HG02571 (cell line): ENCODE measurements around the gene CEMIP.

Experiments
- ATAC-seq: cut with Tn5 transposase; IDR thresholded peaks from one replicate; pipeline ENCODE4 v1.9.1; 2021; ENCODE audit warnings: mild to moderate bottlenecking, moderate library complexity; ENCODE audit not compliant: unreplicated experiment

The CEMIP gene, protein sequence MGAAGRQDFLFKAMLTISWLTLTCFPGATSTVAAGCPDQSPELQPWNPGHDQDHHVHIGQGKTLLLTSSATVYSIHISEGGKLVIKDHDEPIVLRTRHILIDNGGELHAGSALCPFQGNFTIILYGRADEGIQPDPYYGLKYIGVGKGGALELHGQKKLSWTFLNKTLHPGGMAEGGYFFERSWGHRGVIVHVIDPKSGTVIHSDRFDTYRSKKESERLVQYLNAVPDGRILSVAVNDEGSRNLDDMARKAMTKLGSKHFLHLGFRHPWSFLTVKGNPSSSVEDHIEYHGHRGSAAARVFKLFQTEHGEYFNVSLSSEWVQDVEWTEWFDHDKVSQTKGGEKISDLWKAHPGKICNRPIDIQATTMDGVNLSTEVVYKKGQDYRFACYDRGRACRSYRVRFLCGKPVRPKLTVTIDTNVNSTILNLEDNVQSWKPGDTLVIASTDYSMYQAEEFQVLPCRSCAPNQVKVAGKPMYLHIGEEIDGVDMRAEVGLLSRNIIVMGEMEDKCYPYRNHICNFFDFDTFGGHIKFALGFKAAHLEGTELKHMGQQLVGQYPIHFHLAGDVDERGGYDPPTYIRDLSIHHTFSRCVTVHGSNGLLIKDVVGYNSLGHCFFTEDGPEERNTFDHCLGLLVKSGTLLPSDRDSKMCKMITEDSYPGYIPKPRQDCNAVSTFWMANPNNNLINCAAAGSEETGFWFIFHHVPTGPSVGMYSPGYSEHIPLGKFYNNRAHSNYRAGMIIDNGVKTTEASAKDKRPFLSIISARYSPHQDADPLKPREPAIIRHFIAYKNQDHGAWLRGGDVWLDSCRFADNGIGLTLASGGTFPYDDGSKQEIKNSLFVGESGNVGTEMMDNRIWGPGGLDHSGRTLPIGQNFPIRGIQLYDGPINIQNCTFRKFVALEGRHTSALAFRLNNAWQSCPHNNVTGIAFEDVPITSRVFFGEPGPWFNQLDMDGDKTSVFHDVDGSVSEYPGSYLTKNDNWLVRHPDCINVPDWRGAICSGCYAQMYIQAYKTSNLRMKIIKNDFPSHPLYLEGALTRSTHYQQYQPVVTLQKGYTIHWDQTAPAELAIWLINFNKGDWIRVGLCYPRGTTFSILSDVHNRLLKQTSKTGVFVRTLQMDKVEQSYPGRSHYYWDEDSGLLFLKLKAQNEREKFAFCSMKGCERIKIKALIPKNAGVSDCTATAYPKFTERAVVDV (N-terminal part only)

DNA sequence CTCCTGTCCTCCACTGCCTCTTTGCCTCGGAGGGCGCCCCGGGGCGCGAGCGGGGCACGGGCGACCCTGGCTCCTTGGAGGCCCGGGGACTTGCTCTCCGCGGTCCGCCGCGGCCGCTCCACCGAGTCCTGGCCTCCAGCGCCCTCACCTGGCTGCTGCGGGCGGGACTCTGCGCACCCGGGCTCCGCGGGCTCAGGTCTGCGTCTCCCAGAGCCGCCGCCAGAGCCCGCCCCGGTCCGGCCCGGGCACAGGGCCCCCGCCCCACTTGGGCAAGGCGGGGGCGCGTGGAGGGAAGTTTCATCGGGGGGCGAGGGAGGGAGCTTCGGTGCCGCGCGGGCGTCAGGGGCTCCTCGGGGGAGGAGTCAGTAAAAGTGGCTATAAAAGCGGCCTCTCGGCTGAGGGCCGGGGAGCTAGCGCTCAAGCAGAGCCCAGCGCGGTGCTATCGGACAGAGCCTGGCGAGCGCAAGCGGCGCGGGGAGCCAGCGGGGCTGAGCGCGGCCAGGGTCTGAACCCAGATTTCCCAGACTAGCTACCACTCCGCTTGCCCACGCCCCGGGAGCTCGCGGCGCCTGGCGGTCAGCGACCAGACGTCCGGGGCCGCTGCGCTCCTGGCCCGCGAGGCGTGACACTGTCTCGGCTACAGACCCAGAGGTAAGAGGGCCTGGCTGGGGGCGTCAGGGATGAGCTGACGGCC is at the start of gene CEMIP:
Gene CEMIP (plus strand): TSS at position 407 of the 694 bp plus-strand sequence. CDS start 94,510 bp downstream, outside the sequence.
- no peak for ATAC-seq

DNA sequence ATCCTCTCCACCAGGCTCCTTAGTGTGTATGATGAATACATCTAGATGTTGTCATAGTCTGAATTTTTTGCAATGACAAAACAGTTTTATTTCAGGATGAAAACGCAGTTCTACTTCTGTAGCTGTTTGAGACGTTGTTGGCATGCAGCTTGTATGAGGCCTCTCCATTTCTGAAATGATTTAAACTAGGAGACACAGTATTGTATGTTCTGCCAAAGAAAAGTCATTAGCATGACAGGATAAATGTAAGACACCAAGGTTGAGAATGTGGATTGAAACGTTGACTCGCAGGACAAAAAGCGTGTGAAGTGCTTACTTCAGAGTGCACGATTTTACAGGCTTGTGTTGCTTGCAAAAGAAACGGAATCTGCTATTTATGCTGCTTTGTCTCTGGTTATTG is 48.8 kb upstream of the CEMIP start:
- ATAC-seq: no peak

DNA sequence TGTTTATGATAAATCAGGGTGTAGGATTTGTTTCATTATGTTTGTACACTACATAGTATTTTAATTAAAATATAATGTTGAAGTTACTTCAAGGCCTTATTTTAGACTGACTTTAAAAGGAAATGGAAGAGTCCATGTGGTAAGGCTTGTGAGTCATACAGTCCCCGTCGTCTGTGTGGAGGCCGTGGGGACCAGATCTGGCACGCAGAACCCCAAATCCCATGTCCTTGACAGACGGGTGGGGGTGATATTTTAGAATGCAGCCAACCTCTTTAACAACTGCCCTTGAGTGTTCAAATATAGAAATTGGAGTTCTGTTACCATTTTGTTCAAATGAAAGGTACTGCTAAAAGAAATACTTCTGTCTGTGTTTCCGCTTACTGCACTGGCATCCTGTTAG is 48.2 kb upstream of the CEMIP start:
- no peak for ATAC-seq

DNA sequence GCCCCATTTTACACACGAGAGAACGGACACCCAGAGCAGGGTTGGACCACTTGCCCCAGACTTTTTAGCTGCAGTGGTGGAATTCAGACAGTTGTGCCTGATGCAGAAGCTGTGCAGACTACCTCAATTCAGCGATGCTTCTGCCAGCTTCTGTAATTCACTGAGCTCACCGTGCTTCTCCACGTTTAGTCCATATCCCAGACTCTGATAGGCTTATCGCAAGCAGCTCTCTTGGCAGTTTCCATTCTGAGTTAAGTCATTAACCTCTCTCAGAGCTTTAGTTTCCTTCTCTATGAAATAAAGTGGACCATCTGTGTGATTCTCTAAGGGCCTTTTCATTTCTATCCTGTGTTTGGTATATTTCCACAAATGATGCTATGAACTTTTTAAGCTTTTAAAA is 47.0 kb upstream of the CEMIP start:
- ATAC-seq: no peak

DNA sequence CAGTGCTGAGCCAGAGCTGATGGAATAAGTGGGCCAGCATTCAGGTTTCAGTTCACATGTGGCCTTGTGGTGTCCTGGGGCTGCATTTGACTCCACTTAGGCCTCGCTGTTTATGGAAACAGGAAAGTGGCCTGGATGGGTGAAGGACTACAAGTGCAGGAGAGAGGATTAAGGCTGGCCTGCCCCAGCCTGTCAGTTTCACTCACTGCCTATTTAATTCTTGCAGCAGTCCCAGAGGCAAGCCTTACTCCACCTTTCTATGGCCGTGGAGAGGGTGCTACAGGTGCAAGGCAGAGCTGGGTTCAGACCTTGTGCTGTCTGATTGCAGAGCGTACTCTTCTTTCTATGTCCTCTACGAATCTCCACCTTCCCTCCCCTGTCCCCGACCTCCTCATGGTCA is 46.4 kb upstream of the CEMIP start:
- ATAC-seq: no peak

DNA sequence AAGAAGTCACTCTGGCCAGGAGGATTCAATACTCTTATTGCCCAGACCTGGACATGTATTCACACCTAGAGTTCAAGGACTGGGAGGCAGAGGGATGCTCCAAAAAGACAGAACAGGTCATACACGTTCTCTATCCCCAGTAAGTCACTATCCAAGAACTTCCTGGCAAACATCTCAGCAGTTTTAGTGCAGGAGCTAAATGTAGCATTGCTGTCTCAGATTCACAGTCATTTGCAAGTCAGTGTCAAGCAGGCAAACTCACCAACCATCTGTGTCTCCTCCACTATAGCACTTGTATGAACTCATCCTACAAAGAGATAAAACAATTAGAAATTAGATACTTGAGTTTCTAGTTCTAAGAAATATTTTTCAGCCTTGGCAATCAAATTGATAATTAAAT is 45.7 kb upstream of the CEMIP start:
- ATAC-seq: no peak

DNA sequence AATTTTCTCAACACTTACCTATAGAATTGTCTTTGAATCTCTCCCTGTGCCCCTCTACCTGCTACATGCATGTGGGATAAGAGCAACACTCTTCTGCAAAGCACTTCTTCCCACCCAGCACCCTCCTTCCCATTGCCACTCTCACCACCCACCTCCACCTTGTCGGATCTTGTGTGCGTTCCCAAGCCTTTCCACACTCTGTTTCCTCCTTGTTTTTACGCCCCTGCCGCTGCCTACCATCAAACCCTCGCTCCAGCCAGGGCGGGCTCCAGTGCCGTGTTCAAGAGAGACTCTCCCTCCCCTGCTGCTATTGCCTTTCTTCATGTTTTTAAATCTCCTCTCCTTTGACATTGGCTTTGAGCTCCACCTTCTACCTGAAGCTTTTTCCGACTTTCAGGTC is 43.8 kb upstream of the CEMIP start:
- no peak for ATAC-seq

DNA sequence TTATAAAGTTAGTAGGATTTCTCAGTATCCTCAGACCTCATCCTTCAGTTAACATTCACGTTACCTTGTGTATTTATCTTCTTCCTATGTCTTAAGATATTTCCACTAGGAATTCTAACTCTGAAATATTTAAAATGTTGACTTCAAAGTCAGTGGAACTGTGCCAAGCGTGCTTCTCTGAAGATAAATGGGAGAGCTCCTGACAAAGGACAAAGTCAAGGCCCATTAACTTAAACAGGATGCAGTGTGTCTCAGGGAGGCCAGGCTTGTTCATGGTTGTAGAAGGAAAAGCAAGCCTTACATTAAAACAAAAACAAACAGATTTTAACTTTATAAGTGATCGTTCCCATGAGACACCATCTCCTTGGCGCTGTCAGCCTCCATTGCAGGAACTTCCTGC is 42.6 kb upstream of the CEMIP start:
- ATAC-seq: no peak

DNA sequence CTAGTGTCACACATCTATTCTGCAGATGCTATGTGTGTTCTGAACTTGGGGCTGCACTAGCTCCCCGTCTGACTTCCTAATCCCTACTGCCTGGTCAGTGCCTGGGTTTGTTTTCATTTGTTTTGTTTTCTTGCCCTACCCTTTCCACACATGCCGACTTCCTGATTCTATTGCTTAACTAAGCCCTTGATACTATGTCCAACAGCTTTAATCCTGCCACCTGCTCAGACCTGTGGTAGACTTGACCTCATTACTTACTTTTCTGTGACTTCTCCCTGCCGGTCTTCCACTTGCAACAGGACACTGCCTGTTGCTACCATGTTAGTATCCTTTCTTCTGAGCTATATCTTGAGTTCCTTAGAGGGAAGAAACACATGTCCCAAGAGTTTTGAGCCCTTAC is 39.3 kb upstream of the CEMIP start:
- ATAC-seq: no peak

DNA sequence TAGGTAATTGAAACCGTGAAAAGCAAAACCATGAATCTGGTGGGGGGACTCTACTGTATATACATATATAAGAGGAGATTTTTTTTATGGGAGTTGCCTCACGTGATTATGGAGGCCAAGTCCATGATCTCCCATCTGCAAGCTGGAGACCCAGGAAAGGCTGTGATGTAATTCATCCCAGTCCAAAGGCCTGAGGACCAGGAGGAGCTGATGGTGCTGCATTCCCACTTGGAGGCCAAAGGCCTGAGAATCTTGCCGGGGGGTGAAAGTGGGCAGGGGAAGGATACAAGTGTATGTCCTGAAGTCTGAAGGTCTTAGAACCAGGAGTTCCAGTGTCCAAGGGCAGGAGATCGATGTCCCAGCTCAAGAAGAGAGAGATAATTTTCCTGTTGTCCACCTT is 37.1 kb upstream of the CEMIP start:
- ATAC-seq: no peak

DNA sequence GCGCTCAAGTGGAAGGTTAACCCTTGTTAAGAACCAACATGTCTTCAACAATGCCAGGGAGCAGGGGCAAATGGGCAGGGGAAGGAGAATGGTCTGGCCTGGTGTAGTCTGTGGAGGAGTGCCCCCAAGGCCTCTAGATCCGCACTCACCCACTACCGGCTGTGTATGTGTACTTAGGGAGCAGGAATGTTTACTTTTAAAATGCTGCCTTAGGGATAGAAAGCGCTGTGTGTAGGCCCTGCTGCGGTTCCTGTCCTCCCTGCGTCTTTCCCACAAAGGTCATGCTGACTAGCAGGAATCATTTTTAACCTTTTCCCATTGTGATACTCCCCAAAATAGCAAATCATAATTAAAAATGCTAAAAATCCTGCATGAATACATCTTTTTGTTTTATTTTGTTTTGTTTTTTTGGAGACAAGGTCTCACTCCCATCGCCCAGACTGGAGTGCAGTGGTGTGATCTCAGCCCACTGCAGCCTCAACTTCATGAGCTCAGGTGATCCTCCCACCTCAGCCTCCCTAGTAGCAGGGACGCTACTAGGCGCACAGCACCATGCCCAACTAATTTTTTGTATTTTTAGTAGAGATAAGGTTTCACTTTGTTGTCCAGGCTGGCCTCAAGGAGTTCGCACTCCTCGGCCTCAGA is 35.9 kb upstream of the CEMIP start:
- ATAC-seq: no peak

DNA sequence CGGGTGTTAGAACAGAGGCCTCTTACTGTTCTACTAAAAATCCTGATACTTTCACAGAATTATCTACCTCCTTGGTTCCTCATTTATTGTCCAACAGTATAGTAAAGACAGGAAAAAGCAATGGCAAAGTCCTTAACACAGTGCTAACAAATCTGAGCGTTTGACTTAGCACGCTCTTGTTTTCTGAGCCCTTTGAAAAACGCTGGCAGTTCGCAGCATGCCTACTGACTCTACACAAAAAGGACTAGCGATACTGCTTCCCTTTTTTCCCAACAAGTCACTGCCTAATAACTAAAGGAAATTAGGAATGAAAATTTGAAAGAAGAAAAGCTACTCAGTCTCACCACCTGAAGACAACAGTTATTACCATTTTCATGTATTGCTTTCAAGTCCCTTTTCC is 34.8 kb upstream of the CEMIP start:
- ATAC-seq: no peak

DNA sequence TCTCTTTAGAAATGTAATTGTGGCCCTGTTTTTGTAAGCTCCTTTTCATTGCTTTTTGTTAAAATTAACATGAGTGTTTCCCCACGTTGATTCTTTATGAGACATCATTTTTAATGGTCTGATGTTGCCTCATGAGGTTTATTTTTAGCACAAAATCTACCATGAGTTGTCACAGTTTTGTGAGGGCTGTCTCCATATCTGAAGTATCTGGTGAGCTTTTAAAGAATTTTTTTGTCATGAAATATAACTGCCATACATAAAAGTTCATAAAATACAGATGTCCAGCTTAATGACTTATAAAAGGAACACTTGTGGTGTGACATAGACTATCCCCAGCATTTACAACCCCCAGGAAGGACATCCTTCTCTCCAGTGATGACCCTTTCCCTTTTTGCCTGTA is 34.3 kb upstream of the CEMIP start:
- ATAC-seq: no peak

DNA sequence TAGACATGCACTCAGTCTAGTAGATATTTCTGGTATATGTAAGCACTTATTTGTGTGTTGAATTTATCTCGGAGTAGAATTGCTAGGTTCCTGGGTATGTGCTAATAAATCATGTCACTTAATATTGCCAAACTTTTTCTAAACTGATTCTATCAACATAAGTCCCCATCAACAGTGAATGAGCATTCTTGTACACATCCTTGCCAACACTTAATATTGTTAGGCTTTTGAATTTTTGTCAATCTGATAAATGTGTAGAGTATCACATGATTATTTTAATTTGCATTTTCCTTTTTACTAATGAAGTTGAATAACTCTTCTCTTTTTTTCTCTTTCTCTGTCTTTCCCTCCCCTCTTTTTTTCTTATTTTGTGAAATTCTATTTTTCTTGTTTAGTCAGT is 33.3 kb upstream of the CEMIP start:
- no peak for ATAC-seq

DNA sequence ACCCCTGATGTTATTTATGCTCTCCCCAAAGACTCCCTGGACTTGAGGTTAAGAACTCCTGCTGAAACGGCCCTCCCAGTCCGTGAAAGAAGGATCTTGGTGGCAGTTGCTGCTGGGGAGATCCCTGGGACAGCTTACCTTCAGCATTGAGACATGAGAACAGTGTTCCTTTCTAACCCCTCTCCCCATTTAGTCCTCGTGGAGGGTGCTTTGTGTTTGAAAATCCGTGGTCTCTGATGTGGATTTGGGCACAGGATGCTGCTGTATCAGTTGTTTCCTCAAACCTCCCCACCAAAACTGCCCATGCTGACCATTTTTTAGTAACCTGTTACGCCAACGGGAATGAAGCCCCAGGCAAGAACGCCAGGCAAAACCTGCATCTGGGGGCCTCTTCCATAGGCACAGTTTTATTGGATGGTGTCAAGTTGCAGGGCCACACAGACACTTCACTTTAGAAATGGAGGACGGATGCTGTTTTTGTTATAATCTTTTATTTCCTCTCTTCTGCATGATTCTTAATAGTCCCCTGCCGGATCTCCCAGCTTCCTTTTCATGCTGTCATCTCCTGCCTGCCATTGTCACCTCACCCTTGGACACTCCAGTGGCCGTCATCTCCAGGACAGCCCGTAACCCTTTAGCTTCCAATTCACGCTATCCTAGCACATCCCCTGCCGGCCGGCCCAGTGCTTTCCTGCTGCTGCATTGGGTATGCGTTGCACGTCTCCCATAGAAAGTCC is 31.7 kb upstream of the CEMIP start:
- ATAC-seq: no peak

DNA sequence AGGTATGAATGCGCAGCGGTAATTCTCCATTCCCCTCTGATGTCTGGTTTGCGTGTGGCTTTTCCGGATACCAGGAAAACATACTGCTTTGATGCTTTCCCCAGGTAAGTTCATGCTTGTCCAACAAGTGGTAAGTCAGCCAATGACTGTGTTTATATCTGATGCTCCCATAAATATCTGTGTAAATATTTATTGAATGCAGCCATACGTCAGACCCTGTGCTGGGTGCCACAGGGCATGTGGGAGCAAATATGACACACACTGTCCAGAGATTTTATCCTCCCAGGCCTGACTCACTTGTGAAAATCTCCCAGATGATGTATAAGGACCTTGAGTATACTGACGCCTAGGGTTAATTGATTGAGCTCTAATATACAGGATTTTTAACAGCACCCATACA is 29.6 kb upstream of the CEMIP start:
- no peak for ATAC-seq

DNA sequence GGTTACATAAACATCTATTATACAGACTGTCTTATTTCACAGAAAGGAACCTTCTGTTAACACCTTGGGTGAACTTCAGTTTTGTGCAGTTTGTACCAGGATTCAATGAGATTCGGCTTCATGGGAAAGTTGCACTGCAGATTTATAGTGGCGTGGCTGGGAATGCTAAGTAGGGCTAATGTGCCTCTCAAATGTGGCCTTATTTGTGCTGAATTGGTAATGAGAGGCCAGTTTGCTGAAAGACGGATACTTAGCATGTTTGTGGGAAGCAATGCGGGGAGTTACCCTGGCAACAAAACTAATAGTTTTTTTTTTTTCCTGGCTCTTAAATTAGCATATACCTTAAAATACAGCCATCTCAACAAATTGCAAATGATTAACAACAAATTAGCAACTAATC is 28.6 kb upstream of the CEMIP start:
- no peak for ATAC-seq

DNA sequence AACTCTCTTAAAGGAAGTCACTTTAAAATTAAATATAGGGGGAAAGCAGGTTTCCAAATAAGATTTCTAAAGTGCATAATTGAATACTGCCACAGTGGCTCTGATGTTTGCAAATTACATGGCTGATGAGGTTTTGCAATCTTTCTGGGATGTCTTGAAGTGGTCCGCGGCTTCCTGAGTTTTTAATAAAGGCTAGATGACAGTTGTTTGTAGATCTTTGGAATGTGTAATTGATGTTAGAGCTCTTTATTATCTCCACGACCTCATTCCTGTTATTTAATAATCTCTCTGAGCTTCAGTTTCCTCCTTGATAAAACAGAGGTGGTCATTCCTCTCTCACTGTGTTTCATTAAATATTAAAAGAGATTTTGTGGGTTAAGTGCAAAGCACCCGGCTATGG is 27.0 kb upstream of the CEMIP start:
- no peak for ATAC-seq

DNA sequence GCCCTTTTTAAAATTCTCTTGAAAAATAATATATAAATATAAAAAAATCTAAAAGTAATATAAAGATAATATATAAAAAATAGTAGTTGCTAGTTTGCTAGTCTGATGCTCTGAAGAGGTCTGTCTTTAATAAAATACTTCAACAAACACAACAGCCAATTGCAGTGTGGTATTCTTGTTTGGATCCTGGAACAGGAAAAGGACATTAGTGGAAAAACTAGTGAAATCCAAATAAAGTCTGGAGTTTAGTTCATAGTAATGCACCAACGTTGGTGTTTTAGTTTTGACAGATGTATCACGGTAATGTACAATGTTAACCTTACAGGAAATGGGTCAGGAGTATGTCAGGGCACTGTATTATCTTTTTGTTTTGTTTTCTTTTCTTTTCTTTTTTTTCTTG is 26.0 kb upstream of the CEMIP start:
- ATAC-seq: no peak

DNA sequence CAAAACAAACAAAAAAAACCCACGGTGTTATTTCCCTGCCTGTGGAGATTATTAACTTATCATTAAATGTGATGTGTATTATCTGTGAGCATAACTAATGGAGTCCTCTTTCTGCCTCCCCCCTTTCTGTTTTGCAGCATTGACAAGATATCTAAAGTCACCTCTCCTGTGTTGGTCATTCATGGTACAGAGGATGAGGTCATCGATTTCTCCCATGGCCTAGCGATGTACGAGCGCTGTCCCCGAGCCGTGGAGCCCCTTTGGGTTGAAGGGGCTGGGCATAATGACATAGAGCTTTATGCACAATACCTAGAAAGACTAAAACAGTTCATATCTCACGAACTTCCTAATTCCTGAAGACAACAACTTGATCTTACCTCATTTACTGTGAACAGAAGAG is 25.2 kb upstream of the CEMIP start:
- ATAC-seq: no peak
